ENCODE results near the gene HMX2.

HMX2 gene

DNA sequence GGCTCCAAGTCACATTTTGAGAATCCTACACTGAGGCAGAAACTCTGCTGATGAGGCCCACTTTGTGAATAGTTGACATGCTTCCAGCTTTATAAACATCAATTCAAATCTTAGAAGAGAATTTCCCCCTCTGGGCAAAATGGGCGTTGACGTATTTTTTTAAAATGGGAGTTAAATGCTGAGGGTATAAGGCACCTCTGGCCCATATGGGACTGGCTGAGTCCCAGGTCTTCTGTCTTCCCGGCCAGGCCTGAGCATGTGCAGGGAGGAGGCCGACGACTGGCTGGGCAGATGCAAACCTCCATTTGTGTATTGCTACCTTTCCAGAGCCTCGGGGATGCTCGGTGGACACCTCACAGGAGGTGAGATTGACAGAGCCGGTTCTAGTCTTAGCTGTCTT is 44.0 kb downstream of the HMX2 start:
- peak; percentile 50 to 86 for DNase-seq
- H3K36me3 ChIP-seq (ENCODE audit: control insufficient read depth in 1 of 2, insufficient read depth in 2 of 2, low read length in 2 of 2), result peaks cover 0 to 4% of the 10 kb centered on the region in 2 experiments
- H3K79me2 ChIP-seq (ENCODE audit: control insufficient read depth, insufficient read depth, low read length, poor library complexity), result no peaks in the 10 kb centered on the region
- H3K23ac ChIP-seq (ENCODE audit: low read length), result no peak overlapping the region
- H3K4me1 ChIP-seq (ENCODE audit: control insufficient read depth in 1 of 2, insufficient read depth in 2 of 2, low read length in 2 of 2), result peaks cover 0 to 2% of the 10 kb centered on the region in 2 experiments
- no peak overlapping the region for H2BK12ac ChIP-seq (ENCODE audit: low read length)
- no peak overlapping the region for H3K4me2 ChIP-seq (ENCODE audit: low read length)
- H3K9me3 ChIP-seq (ENCODE audit: insufficient read depth, low read depth, low read length), result no peaks in the 10 kb centered on the region
- H3K27ac ChIP-seq (ENCODE audit: low read depth, low read length), result no peak overlapping the region
- H3K4me3 ChIP-seq (ENCODE audit: low read depth, low read length), result no peak overlapping the region
- no peak overlapping the region for H2BK120ac ChIP-seq (ENCODE audit: insufficient read depth, low read length, poor library complexity)
- no peak overlapping the region for H3K9ac ChIP-seq (ENCODE audit: low read length)
- no peak overlapping the region for H3K14ac ChIP-seq (ENCODE audit: low read length)
- no peaks in the 10 kb centered on the region for H3K79me1 ChIP-seq (ENCODE audit: low read length)
- H2BK5ac ChIP-seq (ENCODE audit: low read depth, low read length, poor library complexity), result no peak overlapping the region
- H2AFZ ChIP-seq (ENCODE audit: insufficient read depth, low read length, poor library complexity), result no peak overlapping the region
- H4K12ac ChIP-seq (ENCODE audit: low read depth, low read length), result no peak overlapping the region
- no CpG with 5 or more reads among the region's 8 CpGs for WGBS (ENCODE audit: extremely low coverage, insufficient coverage, insufficient read length)
- no peak overlapping the region for H4K91ac ChIP-seq (ENCODE audit: low read depth, low read length)
- H4K8ac ChIP-seq (ENCODE audit: low read depth, low read length), result no peak overlapping the region
- no peak overlapping the region for H3K4ac ChIP-seq (ENCODE audit: low read depth, low read length)
- no peak overlapping the region for H2AK5ac ChIP-seq (ENCODE audit: low read length)
- H3K27me3 ChIP-seq (ENCODE audit: insufficient read depth, low read length), result no peaks in the 10 kb centered on the region
- no peak overlapping the region for H3K18ac ChIP-seq (ENCODE audit: low read length)

DNA sequence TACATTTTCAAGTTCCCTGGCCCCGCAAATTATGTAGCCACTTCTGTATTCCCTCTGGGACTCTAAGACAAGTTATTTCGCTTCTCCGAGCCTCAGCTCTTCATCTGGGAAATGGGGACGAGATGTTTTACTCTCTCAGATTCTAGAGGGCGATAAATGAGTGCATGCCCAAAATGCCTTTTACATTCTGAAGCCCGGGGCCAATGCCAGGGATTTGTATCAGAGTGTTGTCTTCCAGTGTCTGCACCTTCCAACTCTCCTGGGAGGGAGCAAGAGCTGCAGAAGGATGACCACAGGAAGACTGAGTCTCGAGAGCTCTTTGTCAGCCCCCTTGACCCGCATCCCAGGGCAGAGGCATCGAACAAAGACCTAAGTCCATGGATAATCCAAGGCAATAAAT is 46.1 kb downstream of the HMX2 start:
- no peak overlapping the region for H3K18ac ChIP-seq (ENCODE audit: low read length)
- H4K12ac ChIP-seq (ENCODE audit: low read depth, low read length), result no peak overlapping the region
- no CpG with 5 or more reads among the region's 9 CpGs for WGBS (ENCODE audit: extremely low coverage, insufficient coverage, insufficient read length)
- H3K4me1 ChIP-seq (ENCODE audit: control insufficient read depth in 1 of 2, insufficient read depth in 2 of 2, low read length in 2 of 2), result peaks cover 0 to 2% of the 10 kb centered on the region in 2 experiments
- no peak overlapping the region for H3K4ac ChIP-seq (ENCODE audit: low read depth, low read length)
- H3K9me3 ChIP-seq (ENCODE audit: insufficient read depth, low read depth, low read length), result no peaks in the 10 kb centered on the region
- H3K23ac ChIP-seq (ENCODE audit: low read length), result no peak overlapping the region
- no peaks in the 10 kb centered on the region for H3K79me2 ChIP-seq (ENCODE audit: control insufficient read depth, insufficient read depth, low read length, poor library complexity)
- DNase-seq, result peak; percentile 64 to 85
- no peak overlapping the region for H2BK12ac ChIP-seq (ENCODE audit: low read length)
- no peak overlapping the region for H3K4me2 ChIP-seq (ENCODE audit: low read length)
- no peak overlapping the region for H4K91ac ChIP-seq (ENCODE audit: low read depth, low read length)
- no peak overlapping the region for H2BK120ac ChIP-seq (ENCODE audit: insufficient read depth, low read length, poor library complexity)
- no peak overlapping the region for H2AK5ac ChIP-seq (ENCODE audit: low read length)
- no peak overlapping the region for H2AFZ ChIP-seq (ENCODE audit: insufficient read depth, low read length, poor library complexity)
- H2BK5ac ChIP-seq (ENCODE audit: low read depth, low read length, poor library complexity), result no peak overlapping the region
- no peak overlapping the region for H3K14ac ChIP-seq (ENCODE audit: low read length)
- H3K4me3 ChIP-seq (ENCODE audit: low read depth, low read length), result no peak overlapping the region
- H4K8ac ChIP-seq (ENCODE audit: low read depth, low read length), result no peak overlapping the region
- no peaks in the 10 kb centered on the region for H3K79me1 ChIP-seq (ENCODE audit: low read length)
- H3K27me3 ChIP-seq (ENCODE audit: insufficient read depth, low read length), result no peaks in the 10 kb centered on the region
- H3K27ac ChIP-seq (ENCODE audit: low read depth, low read length), result no peak overlapping the region
- H3K9ac ChIP-seq (ENCODE audit: low read length), result no peak overlapping the region
- H3K36me3 ChIP-seq (ENCODE audit: control insufficient read depth in 1 of 2, insufficient read depth in 2 of 2, low read length in 2 of 2), result peaks cover 0 to 4% of the 10 kb centered on the region in 2 experiments
